K562 (cell line): ENCODE measurements around the gene ECD. TPM values are rescaled to one million over a fixed set of nuclear protein-coding genes. Genes with fewer than 3 reads are reported as not detected.

Experiments
- DACH1 ChIP-seq: fragments of 450-650 bp; IDR thresholded peaks from 2 replicates; pipeline ENCODE4 v1.6.1; 2018; ENCODE audit not compliant: partially characterized antibody
- DLX4 ChIP-seq: fragments of 250-450 bp; sonication (Bioruptor Pico); IDR thresholded peaks from 2 replicates; pipeline ENCODE4 v1.6.1; 2021; ENCODE audit warnings: mild to moderate bottlenecking
- DPF2 ChIP-seq: fragments of 450-650 bp; IDR thresholded peaks from 2 replicates; pipeline ENCODE4 v1.6.1; 2016
- ETV6 ChIP-seq, 3 experiments: fragments of 150-350 bp in 1 of 3; sonication (generic) in 1 of 3; formaldehyde crosslinking in 1 of 3; IDR thresholded peaks; 2 replicates each; pipeline versions ENCODE4 v1.6.1 to v1.8.0; 2014 to 2022; ENCODE audit warnings: borderline replicate concordance in 2 of 3, low read depth in 2 of 3, antibody characterized with exemption in 1 of 3, low read length in 1 of 3, mild to moderate bottlenecking in 1 of 3, missing genetic modification reagents in 1 of 3
- EZH2 ChIP-seq: IDR thresholded peaks from 2 replicates; pipeline ENCODE4 v1.6.1; 2012; ENCODE audit warnings: low read depth, mild to moderate bottlenecking, inconsistent platforms, low read length, borderline replicate concordance
- MTA2 ChIP-seq: fragments of 450-650 bp; IDR thresholded peaks from 2 replicates; pipeline ENCODE4 v1.6.1; 2016; ENCODE audit warnings: low read depth
- MYC ChIP-seq, 2 experiments: fragments of 250-450 bp in 1 of 2; sonication (Bioruptor Pico) in 1 of 2; IDR thresholded peaks; 2 replicates each; pipeline versions ENCODE4 v1.5.1 to v1.6.1; 2012 to 2021; ENCODE audit warnings: low read depth in 2 of 2, borderline replicate concordance in 1 of 2, improper control_type of control experiment in 1 of 2, low read length in 1 of 2, mild to moderate bottlenecking in 1 of 2, moderate library complexity in 1 of 2
- NCOA4 ChIP-seq: fragments of 450-650 bp; IDR thresholded peaks from 2 replicates; pipeline ENCODE4 v1.6.1; 2018; ENCODE audit warnings: mild to moderate bottlenecking; ENCODE audit not compliant: partially characterized antibody
- PML ChIP-seq: IDR thresholded peaks from 2 replicates; pipeline ENCODE4 v1.6.1; 2012; ENCODE audit warnings: low read length, inconsistent platforms
- PTBP1 ChIP-seq: fragments of 200-400 bp; formaldehyde crosslinking; IDR thresholded peaks from 2 replicates; pipeline ENCODE4 v1.6.1; 2017; ENCODE audit warnings: low read depth, low read length
- SAFB2 ChIP-seq: fragments of 200-400 bp; formaldehyde crosslinking; IDR thresholded peaks from 2 replicates; pipeline ENCODE4 v1.6.1; 2018; ENCODE audit warnings: borderline replicate concordance, low read length, low read depth, moderate library complexity; ENCODE audit not compliant: severe bottlenecking
- SMAD1 ChIP-seq: fragments of 150-350 bp; IDR thresholded peaks from 2 replicates; pipeline ENCODE4 v1.6.1; 2014; ENCODE audit warnings: low read length, low read depth; ENCODE audit not compliant: partially characterized antibody
- STAT5A ChIP-seq: IDR thresholded peaks from 2 replicates; pipeline ENCODE4 v1.6.1; 2012; ENCODE audit warnings: low read length, inconsistent platforms, borderline replicate concordance
- TBP ChIP-seq: optimal IDR thresholded peaks from 2 replicates; pipeline ENCODE3; 2011; ENCODE audit warnings: low read depth, low read length, improper control_type of control experiment
- ZNF239 ChIP-seq: fragments of 250-450 bp; sonication (Bioruptor Pico); IDR thresholded peaks from 2 replicates; pipeline ENCODE4 v1.4.0; 2020; ENCODE audit warnings: mild to moderate bottlenecking
- ZNF253 ChIP-seq: fragments of 250-450 bp; sonication (Bioruptor Pico); conservative IDR thresholded peaks from 2 replicates; pipeline ENCODE4 v1.6.1; 2021; ENCODE audit warnings: mild to moderate bottlenecking
- ZNF318 ChIP-seq, 2 experiments: fragments of 450-650 bp; IDR thresholded peaks; 2 replicates each; pipeline ENCODE4 v1.6.1; 2016; ENCODE audit warnings: mild to moderate bottlenecking in 2 of 2, borderline replicate concordance in 1 of 2, low read depth in 1 of 2, moderate library complexity in 1 of 2
- ZNF324 ChIP-seq: fragments of 250-450 bp; sonication (Bioruptor Pico); IDR thresholded peaks from 2 replicates; pipeline ENCODE4 v1.4.0; 2020; ENCODE audit warnings: mild to moderate bottlenecking
- ZNF830 ChIP-seq: fragments of 250-450 bp; sonication (Bioruptor Pico); IDR thresholded peaks from 2 replicates; pipeline ENCODE4 v1.5.0; 2021; ENCODE audit warnings: mild to moderate bottlenecking
- polyA plus RNA-seq, 8 experiments: library from polyadenylated mRNA; depleted of rRNA in 4 of 8; stranded (reverse) in 5 of 8; unstranded in 3 of 8; fragments of >200 nt; fragmentation: Nextera tagmentation in 2 of 8; fragmentation: Illumina TruSeq in 1 of 8; extraction: Ambion mirVana in 2 of 8; extraction: Trizol in 1 of 8; gene quantifications; 2 replicates each; pipeline versions ENCODE4 v1.2.1 to v1.2.3, GENCODE V29; 2011 to 2014; ENCODE audit warnings: inconsistent platforms in 1 of 8, missing spikeins in 1 of 8
- total RNA-seq, 7 experiments: library from RNA; depleted of rRNA in 6 of 7; stranded (reverse); fragments of >200 nt in 6 of 7; fragmentation: Illumina TruSeq in 2 of 7; extraction: Trizol in 2 of 7; gene quantifications; 2 replicates each; pipeline versions ENCODE4 v1.2.1 to v1.2.3, GENCODE V29; 2011 to 2021; ENCODE audit warnings: low replicate concordance in 1 of 7

Gene ECD
- total and polyA plus RNA-seq, 9 of the 15 experiments (the other 6 are each of a cell fraction or from before 2014, with no cell fraction given), result 33.5 to 79.9 (median 53.2) TPM

- TF ChIP-seq ZNF318 (IDR thresholded peaks at IDR 0.05; ENCODE audit: borderline replicate concordance in 1 of 2, low read depth in 1 of 2), result no peak
- peak; percentile 81 for TF ChIP-seq MYC (IDR thresholded peaks at IDR 0.05; ENCODE audit: low read depth, low read length)
- peak; percentile 58; the same call in 1 of the 2 replicates for TF ChIP-seq MYC (CRISPR knock-in tag; IDR thresholded peaks at IDR 0.05; ENCODE audit: borderline replicate concordance, low read depth)
- no peak for TF ChIP-seq SAFB2
- peak; percentile 86; the same call in 1 of the 2 replicates for TF ChIP-seq PML
- TF ChIP-seq ZNF830, result no peak
- no peak; the same call in 1 of the 2 replicates for TF ChIP-seq ZNF239 (CRISPR knock-in tag)
- TF ChIP-seq DLX4, result no peak
- TF ChIP-seq ZNF324 (CRISPR knock-in tag), result peak; percentile 29; the same call in 1 of the 2 replicates
- peak; percentile 65 for TF ChIP-seq SMAD1
- TF ChIP-seq TBP, result peak; percentile 99
- no peak for TF ChIP-seq STAT5A
- TF ChIP-seq ZNF253 (CRISPR knock-in tag), result no peak
- TF ChIP-seq DPF2, result peak; percentile 48
- TF ChIP-seq ETV6 (IDR thresholded peaks at IDR 0.05; ENCODE audit: borderline replicate concordance in 1 of 2, low read depth in 2 of 2, low read length in 1 of 2), result peak in 1 of 2 experiments; percentile 34; a peak in 1 of 4 replicates
- TF ChIP-seq ETV6 (CRISPR knock-in tag; IDR thresholded peaks at IDR 0.05; ENCODE audit: borderline replicate concordance), result no peak; the same call in 1 of the 2 replicates
- TF ChIP-seq EZH2, result no peak
- peak; percentile 1 for TF ChIP-seq DACH1
- no peak for TF ChIP-seq PTBP1
- no peak for TF ChIP-seq NCOA4
- TF ChIP-seq MTA2, result peak; percentile 76
Measured at GRCh38 chr10:73096449-73097304, 71.1 kb downstream of the ECD start, which contains the start of gene P4HA1 (continued).
